BE2C (cell line): ENCODE data around the gene FDPS.

ENCODE experiments used
- DNase-seq: peaks from one replicate; pipeline ENCODE4 v3.0.0-alpha.2; 2020
- H3K27me3 ChIP-seq: fragments of 250-450 bp; sonication (Bioruptor Pico); 2 replicates; pipeline ENCODE4 v1.5.1; 2020; ENCODE audit warnings: mild to moderate bottlenecking
- H3K36me3 ChIP-seq: fragments of 250-450 bp; sonication (Bioruptor Pico); 2 replicates; pipeline ENCODE4 v1.5.1; 2020; ENCODE audit warnings: mild to moderate bottlenecking
- H3K4me1 ChIP-seq: fragments of 250-450 bp; sonication (Bioruptor Pico); 2 replicates; pipeline ENCODE4 v1.5.1; 2020
- H3K4me3 ChIP-seq: 2 replicates; pipeline ENCODE4 v1.5.1; 2011; ENCODE audit warnings: low read depth, low read length
- H3K9me3 ChIP-seq: fragments of 250-450 bp; sonication (Bioruptor Pico); 2 replicates; pipeline ENCODE4 v1.5.1; 2020
- CTCF ChIP-seq: IDR thresholded peaks from 2 replicates; pipeline ENCODE4 v1.5.1; 2012; ENCODE audit warnings: mild to moderate bottlenecking, low read depth, low read length

The FDPS gene

GRCh38 chr1:155307247-155307740, 1.4 kb upstream of the FDPS start:
- DNase-seq = no peak
- peaks cover 12% of the 10 kb centered on the region for H3K36me3 ChIP-seq
- H3K4me1 ChIP-seq = peaks cover 2% of the 10 kb centered on the region; the same call in 1 of the 2 replicates
- TF ChIP-seq CTCF = peak; percentile 63
- no peak overlapping the region for H3K4me3 ChIP-seq
- H3K27me3 ChIP-seq = no peaks in the 10 kb centered on the region
- no peaks in the 10 kb centered on the region for H3K9me3 ChIP-seq

GRCh38 chr1:155309423-155310021, 856 bp downstream of the FDPS start:
- DNase-seq = no peak
- Histone ChIP-seq H3K27me3 (no peaks in the 10 kb centered on the region), H3K36me3 (peaks cover 20% of the 10 kb centered on the region)

GRCh38 chr1:155313261-155313660, 4.6 kb downstream of the FDPS start:
- H3K36me3 ChIP-seq = peaks cover 27% of the 10 kb centered on the region
- no peaks in the 10 kb centered on the region for H3K9me3 ChIP-seq
- no peak for DNase-seq
- H3K4me3 ChIP-seq = no peak overlapping the region
- TF ChIP-seq CTCF = no peak
- H3K4me1 ChIP-seq = no peaks in the 10 kb centered on the region
- no peaks in the 10 kb centered on the region for H3K27me3 ChIP-seq

More at GRCh38 chr1:155309423-155310021, 856 bp downstream of the FDPS start:
- H3K4me1 ChIP-seq = peaks cover 2% of the 10 kb centered on the region; the same call in 1 of the 2 replicates
- H3K9me3 ChIP-seq = no peaks in the 10 kb centered on the region
- H3K4me3 ChIP-seq = peak overlapping the region; percentile 93
- no peak for TF ChIP-seq CTCF

GRCh38 chr1:155316922-155317321, 8.3 kb downstream of the FDPS start:
- peaks cover 18% of the 10 kb centered on the region for H3K36me3 ChIP-seq
- TF ChIP-seq CTCF = no peak
- H3K4me3 ChIP-seq = no peak overlapping the region
- no peaks in the 10 kb centered on the region for H3K9me3 ChIP-seq
- DNase-seq = no peak
- H3K4me1 ChIP-seq = peaks cover 4% of the 10 kb centered on the region; the same call in 1 of the 2 replicates
- no peaks in the 10 kb centered on the region for H3K27me3 ChIP-seq

GRCh38 chr1:155318082-155318481, 9.4 kb downstream of the FDPS start:
- H3K9me3 ChIP-seq = no peaks in the 10 kb centered on the region
- TF ChIP-seq CTCF = no peak
- peaks cover 7% of the 10 kb centered on the region for H3K4me1 ChIP-seq
- H3K4me3 ChIP-seq = no peak overlapping the region
- peaks cover 11% of the 10 kb centered on the region for H3K36me3 ChIP-seq
- no peaks in the 10 kb centered on the region for H3K27me3 ChIP-seq
- no peak for DNase-seq

- TF ChIP-seq CTCF = no peak
- peaks cover 6% of the 10 kb centered on the region for H3K36me3 ChIP-seq
- peaks cover 7% of the 10 kb centered on the region for H3K4me1 ChIP-seq
- H3K27me3 ChIP-seq = no peaks in the 10 kb centered on the region
- H3K4me3 ChIP-seq = no peak overlapping the region
- no peaks in the 10 kb centered on the region for H3K9me3 ChIP-seq
- DNase-seq = no peak
These were observed 10.9 kb downstream of the FDPS start for GRCh38 chr1:155319536-155319935.
